Right lobe of liver (tissue), 6 donors: ENCODE measurements around the gene PCIF1. TPM values are rescaled to one million over a fixed set of nuclear protein-coding genes. Genes with fewer than 3 reads are reported as not detected.

ENCODE experiments used
- ATAC-seq, 4 donors: fragments of 200-7000 bp; cut with Tn5 transposase; one replicate each; pipeline ENCODE4 v1.9.1; 2020; ENCODE audit warnings: mild to moderate bottlenecking in 4 of 4, moderate library complexity in 4 of 4
- DNase-seq, 3 donors: peaks; one replicate each; pipeline ENCODE4 v3.0.0-alpha.2; 2020
- H3K27ac ChIP-seq, 3 donors: fragments of 200-600 bp; one replicate each; pipeline ENCODE4 v1.8.0; 2022
- H3K27me3 ChIP-seq, 2 donors: fragments of 200-600 bp; one replicate each; pipeline ENCODE4 v1.8.0; 2022
- H3K36me3 ChIP-seq, 4 donors: fragments of 200-600 bp; sonication (generic) in 1 of 4; one replicate each; pipeline versions ENCODE4 v1.5.1 to v1.8.0; 2017 to 2022; ENCODE audit warnings: control low read depth in 1 of 4
- H3K4me1 ChIP-seq, 4 donors: fragments of 200-600 bp; sonication (generic) in 1 of 4; one replicate each; pipeline versions ENCODE4 v1.5.1 to v1.8.0; 2017 to 2022; ENCODE audit warnings: control low read depth in 1 of 4
- H3K4me3 ChIP-seq, 3 donors: fragments of 200-600 bp; one replicate each; pipeline ENCODE4 v1.8.0; 2022
- H3K9me3 ChIP-seq, 4 donors: fragments of 200-600 bp; sonication (generic) in 1 of 4; one replicate each; pipeline versions ENCODE4 v1.5.1 to v1.8.0; 2017 to 2022; ENCODE audit warnings: control low read depth in 1 of 4
- CTCF ChIP-seq, 4 donors: fragments of 200-600 bp in 3 of 4; fragments of 450-650 bp in 1 of 4; IDR thresholded peaks; one replicate each; pipeline versions ENCODE4 v1.5.1 to v1.8.0; 2016 to 2022; ENCODE audit warnings: antibody characterized with exemption in 4 of 4, mild to moderate bottlenecking in 2 of 4
- POLR2A ChIP-seq: fragments of 450-650 bp; IDR thresholded peaks from one replicate; pipeline ENCODE4 v1.6.1; 2017; ENCODE audit warnings: antibody characterized with exemption, mild to moderate bottlenecking
- WGBS: methylation state at CpG from one replicate; pipeline ENCODE4 v1.1.6; 2018; ENCODE audit warnings: low coverage, low lambda C conversion rate; ENCODE audit not compliant: insufficient coverage; ENCODE audit errors: missing lambda C conversion rate; 5-methylcytosine and 5-hydroxymethylcytosine counted together
- intact Hi-C, 2 donors: fragments of 100-400 bp; cut with DNase I; formaldehyde crosslinking; loops; one replicate each; pipeline versions ENCODE4 v1.11.2 to v1.14.1; 2022
- total RNA-seq, 6 experiments: library from RNA; depleted of rRNA in 2 of 6; stranded (reverse); fragments of >200 nt in 2 of 6; fragmentation: NEBNext Ultra II Directional in 3 of 6; extraction: Animal tissue kit (Norgen Biotek cat#: 25700) in 3 of 6; gene quantifications; one replicate each; pipeline versions ENCODE4 v1.1.0 to v1.2.4, GENCODE V29; 2016 to 2023
- donor health status: DM: no; HTN: yes; CAD: no.
- donor health status: DM: no; HTN: no; CAD: no.
- donor health status: DM: no; HTN: no; CAD: no.
- donor health status: DM: no; HTN: yes; CAD: no.
- donor health status: DM: no; HTN: yes; CAD: no.

The PCIF1 gene
- total RNA-seq, 6 experiments from 2014 or later, result 7.8 to 12.1 (median 9.5) TPM

GRCh38 chr20:45918182-45918737 lies 16.2 kb upstream of the PCIF1 start:
- ATAC-seq (peak; percentile 38 to 61 (median 42)), DNase-seq (no peak)
- peak overlapping the region; percentile 19 to 40 (median 35) for H3K27ac ChIP-seq
- H3K4me3 ChIP-seq, result no peak overlapping the region
- TF ChIP-seq CTCF (IDR thresholded peaks at IDR 0.05) (no peak), POLR2A (no peak)
- WGBS, result 77% methylated on average over 2 of the region's 5 CpGs
- no peaks in the 10 kb centered on the region for H3K36me3 ChIP-seq
- intact Hi-C loops, result no loop called here
- H3K4me1 ChIP-seq, result peaks cover 0 to 4% (median 0%) of the 10 kb centered on the region in 4 donors
- H3K27me3 ChIP-seq, result no peaks in the 10 kb centered on the region
- no peaks in the 10 kb centered on the region for H3K9me3 ChIP-seq

- DNase-seq, result no peak
- H3K27ac ChIP-seq, result peak overlapping the region; percentile 20 to 40 (median 37)
- no peak overlapping the region for H3K4me3 ChIP-seq
- H3K27me3 ChIP-seq, result no peaks in the 10 kb centered on the region
- 83% methylated on average over 10 of the region's 12 CpGs for WGBS
- H3K9me3 ChIP-seq, result no peaks in the 10 kb centered on the region
- TF ChIP-seq CTCF (IDR thresholded peaks at IDR 0.05) (no peak), POLR2A (no peak)
- no peaks in the 10 kb centered on the region for H3K36me3 ChIP-seq
- no peak for ATAC-seq
- H3K4me1 ChIP-seq, result peaks cover 0 to 8% (median 2%) of the 10 kb centered on the region in 4 donors
- intact Hi-C loops, result no loop called here
Measured at GRCh38 chr20:45918779-45919537, 15.5 kb upstream of the PCIF1 start.

- peak; percentile 10 to 37 (median 30) for ATAC-seq
- Histone ChIP-seq H3K9me3 (no peaks in the 10 kb centered on the region), H3K4me3 (no peak overlapping the region), H3K36me3 (no peaks in the 10 kb centered on the region), H3K4me1 (peaks cover 0 to 14% (median 5%) of the 10 kb centered on the region in 4 donors), H3K27me3 (no peaks in the 10 kb centered on the region), H3K27ac (peak overlapping the region; percentile 3 to 37 (median 20))
- TF ChIP-seq CTCF (IDR thresholded peaks at IDR 0.05), result no peak
- no peak for TF ChIP-seq POLR2A
- WGBS, result 27% methylated on average over 11 of the region's 11 CpGs
- intact Hi-C loops, result no loop called here
- DNase-seq, result no peak
Measured at GRCh38 chr20:45919542-45920399, 14.7 kb upstream of the PCIF1 start.

- WGBS, result 59% methylated on average over 8 of the region's 9 CpGs
- no peaks in the 10 kb centered on the region for H3K36me3 ChIP-seq
- peaks cover 0 to 14% (median 5%) of the 10 kb centered on the region in 4 donors for H3K4me1 ChIP-seq
- H3K27me3 ChIP-seq, result no peaks in the 10 kb centered on the region
- DNase-seq (no peak), ATAC-seq (no peak)
- peak overlapping the region in 2 of 3 donors; percentile 3 to 37 for H3K27ac ChIP-seq
- H3K4me3 ChIP-seq, result no peak overlapping the region
- intact Hi-C loops, result no loop called here
- H3K9me3 ChIP-seq, result no peaks in the 10 kb centered on the region
- TF ChIP-seq CTCF (IDR thresholded peaks at IDR 0.05), result no peak
- TF ChIP-seq POLR2A, result no peak
Measured at GRCh38 chr20:45920462-45921336, 13.8 kb upstream of the PCIF1 start.
